Endothelial cell of umbilical vein (primary cell): ENCODE measurements around the gene MACROH2A2.

Experiments
- CTCF ChIP-seq, 2 donors: IDR thresholded peaks; 1 replicate in 1 of 2; 2 replicates in 1 of 2; pipeline ENCODE4 v1.5.1; 2011; ENCODE audit warnings: low read length in 2 of 2, mild to moderate bottlenecking in 2 of 2, moderate library complexity in 2 of 2, control low read depth in 1 of 2, inconsistent platforms in 1 of 2, low read depth in 1 of 2; ENCODE audit not compliant: insufficient read depth in 1 of 2; ENCODE audit errors: extremely low read depth in 1 of 2
- EZH2 ChIP-seq: IDR thresholded peaks from 2 replicates; pipeline ENCODE4 v1.6.1; 2012; ENCODE audit warnings: borderline replicate concordance, low read depth, mild to moderate bottlenecking, moderate library complexity, low read length, inconsistent platforms; ENCODE audit not compliant: severe bottlenecking
- POLR2A ChIP-seq: IDR thresholded peaks from 2 replicates; pipeline ENCODE4 v1.6.1; 2012; ENCODE audit warnings: low read depth, mild to moderate bottlenecking, control low read depth, low read length
- POLR2AphosphoS5 ChIP-seq: IDR thresholded peaks from 2 replicates; pipeline ENCODE4 v1.6.1; 2012; ENCODE audit warnings: low read depth, mild to moderate bottlenecking, control low read depth, low read length, moderate library complexity; ENCODE audit not compliant: insufficient read depth

GRCh38 chr10:70066190-70066589, 13.5 kb downstream of the MACROH2A2 start:
- no peak for TF ChIP-seq CTCF (IDR thresholded peaks at IDR 0.05; ENCODE audit: extremely low read depth in 1 of 2, insufficient read depth in 1 of 2, low read depth in 1 of 2, low read length in 2 of 2)
- no peak for TF ChIP-seq POLR2AphosphoS5
- TF ChIP-seq EZH2, result no peak
- no peak for TF ChIP-seq POLR2A
